Activated CD8-positive, alpha-beta memory T cell treated with anti-CD3 and anti-CD28 coated beads, Interleukin-2, amount 50 U/mL, for 24 hours (primary cell): Measurements from ENCODE around the gene RAPGEF4.
"Not testable (repeated sequence)": the region's sequence is repeated elsewhere in the genome, so short reads cannot be mapped to it uniquely, and the experiment has no call there.

Experiments
- DNase-seq: peaks from one replicate; pipeline ENCODE4 v3.0.0-alpha.2; 2020; ENCODE audit errors: extremely low read depth

RAPGEF4 gene

GRCh38 chr2:173032032-173032431, 296.4 kb downstream of the RAPGEF4 start:
- DNase-seq = no peak

- no peak for DNase-seq
Measured at GRCh38 chr2:173033084-173033483, 297.4 kb downstream of the RAPGEF4 start.

GRCh38 chr2:173034143-173034542, 298.5 kb downstream of the RAPGEF4 start:
- DNase-seq = no peak

- no peak for DNase-seq
Measured at GRCh38 chr2:173037245-173038120, 301.8 kb downstream of the RAPGEF4 start.

- DNase-seq = not testable (repeated sequence)
Measured at GRCh38 chr2:173038257-173038656, 302.6 kb downstream of the RAPGEF4 start.

GRCh38 chr2:173040729-173041128, 305.1 kb downstream of the RAPGEF4 start:
- DNase-seq = no peak

- no peak for DNase-seq
Measured at GRCh38 chr2:173043476-173043875, 307.8 kb downstream of the RAPGEF4 start.

GRCh38 chr2:173043897-173044519, 308.4 kb downstream of the RAPGEF4 start:
- no peak for DNase-seq

GRCh38 chr2:173044686-173045085, 309.0 kb downstream of the RAPGEF4 start:
- no peak for DNase-seq

GRCh38 chr2:173045181-173045580, 309.5 kb downstream of the RAPGEF4 start:
- DNase-seq = no peak

- DNase-seq = no peak
Measured at GRCh38 chr2:173048522-173048896, 312.9 kb downstream of the RAPGEF4 start.

GRCh38 chr2:173048897-173049661, 313.4 kb downstream of the RAPGEF4 start:
- no peak for DNase-seq

GRCh38 chr2:173049831-173050230, 314.2 kb downstream of the RAPGEF4 start:
- DNase-seq = no peak

- no peak for DNase-seq
Measured at GRCh38 chr2:173050684-173051083, 315.0 kb downstream of the RAPGEF4 start.

GRCh38 chr2:173051463-173052215, 316.0 kb downstream of the RAPGEF4 start:
- DNase-seq = no peak

- no peak for DNase-seq
Measured at GRCh38 chr2:173053043-173053699, 317.5 kb downstream of the RAPGEF4 start.

GRCh38 chr2:173054466-173054865, 318.8 kb downstream of the RAPGEF4 start:
- DNase-seq = no peak

GRCh38 chr2:173056705-173057364, 321.2 kb downstream of the RAPGEF4 start:
- DNase-seq = no peak

GRCh38 chr2:173058097-173058496, 322.5 kb downstream of the RAPGEF4 start:
- DNase-seq = no peak

- no peak for DNase-seq
Measured at GRCh38 chr2:173058673-173059072, 323.0 kb downstream of the RAPGEF4 start.

- no peak for DNase-seq
Measured at GRCh38 chr2:173059292-173059691, 323.6 kb downstream of the RAPGEF4 start.
